Peyer's patch (tissue), 4 donors: ENCODE measurements around the gene BABAM1.

ENCODE experiments used
- POLR2A ChIP-seq, 2 donors: fragments of 450-650 bp; IDR thresholded peaks; one replicate each; pipeline ENCODE4 v1.5.1; 2017; ENCODE audit warnings: antibody characterized with exemption in 2 of 2, mild to moderate bottlenecking in 2 of 2, moderate library complexity in 2 of 2
- TF ChIP-seq, protein P1 (sequence below), 6 experiments: fragments of 450-650 bp in 4 of 6; fragments of 200-600 bp in 2 of 6; sonication (generic) in 1 of 6; IDR thresholded peaks; one replicate each; pipeline ENCODE4 v1.5.1; 2017 to 2019; ENCODE audit warnings: antibody characterized with exemption in 6 of 6, mild to moderate bottlenecking in 3 of 6, moderate library complexity in 1 of 6

DNA sequence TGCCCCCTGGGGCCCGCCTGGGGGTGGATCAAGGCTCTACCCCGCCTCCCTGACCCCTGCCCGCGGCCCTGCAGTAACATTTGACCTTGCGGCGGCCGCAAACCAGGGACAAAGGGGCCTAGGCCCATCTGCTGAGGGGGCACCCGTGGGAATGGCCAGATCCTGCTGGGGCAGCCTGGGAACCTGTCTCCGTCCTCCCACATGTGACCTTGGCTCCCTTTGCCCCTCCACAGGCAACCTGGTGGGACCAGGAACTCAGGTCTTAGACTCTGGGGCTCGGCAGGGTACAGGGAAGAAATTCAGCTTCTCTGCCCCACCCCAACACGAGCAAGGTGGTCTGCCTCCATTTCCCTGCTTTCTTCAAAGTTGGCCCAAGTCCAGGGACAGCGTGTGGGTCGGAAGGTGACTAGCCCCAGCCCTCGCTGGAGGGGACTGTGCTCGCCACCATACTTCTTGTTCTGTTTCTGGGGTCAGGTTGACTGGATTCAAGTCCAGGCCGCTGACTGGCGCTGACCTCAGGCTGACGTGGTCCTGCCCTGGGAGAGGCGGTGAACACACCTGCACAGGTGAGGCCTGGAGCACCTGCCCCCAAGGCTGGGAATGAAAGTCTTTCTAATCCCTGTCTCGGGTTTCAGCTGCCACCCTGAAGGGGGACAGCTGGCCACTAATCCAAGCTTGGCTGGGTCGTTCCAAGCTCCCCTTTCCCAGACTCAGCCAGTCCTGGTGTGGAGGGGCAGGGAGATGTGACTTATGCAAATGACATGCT lies 19.0 kb upstream of the BABAM1 start:
- TF ChIP-seq, protein P1, sequence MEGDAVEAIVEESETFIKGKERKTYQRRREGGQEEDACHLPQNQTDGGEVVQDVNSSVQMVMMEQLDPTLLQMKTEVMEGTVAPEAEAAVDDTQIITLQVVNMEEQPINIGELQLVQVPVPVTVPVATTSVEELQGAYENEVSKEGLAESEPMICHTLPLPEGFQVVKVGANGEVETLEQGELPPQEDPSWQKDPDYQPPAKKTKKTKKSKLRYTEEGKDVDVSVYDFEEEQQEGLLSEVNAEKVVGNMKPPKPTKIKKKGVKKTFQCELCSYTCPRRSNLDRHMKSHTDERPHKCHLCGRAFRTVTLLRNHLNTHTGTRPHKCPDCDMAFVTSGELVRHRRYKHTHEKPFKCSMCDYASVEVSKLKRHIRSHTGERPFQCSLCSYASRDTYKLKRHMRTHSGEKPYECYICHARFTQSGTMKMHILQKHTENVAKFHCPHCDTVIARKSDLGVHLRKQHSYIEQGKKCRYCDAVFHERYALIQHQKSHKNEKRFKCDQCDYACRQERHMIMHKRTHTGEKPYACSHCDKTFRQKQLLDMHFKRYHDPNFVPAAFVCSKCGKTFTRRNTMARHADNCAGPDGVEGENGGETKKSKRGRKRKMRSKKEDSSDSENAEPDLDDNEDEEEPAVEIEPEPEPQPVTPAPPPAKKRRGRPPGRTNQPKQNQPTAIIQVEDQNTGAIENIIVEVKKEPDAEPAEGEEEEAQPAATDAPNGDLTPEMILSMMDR (IDR thresholded peaks at IDR 0.05), result no peak
- TF ChIP-seq POLR2A (IDR thresholded peaks at IDR 0.05), result peak in 1 of 2 donors; percentile 21
